ENCODE results near the gene TWIST2. TPM values are rescaled to one million over a fixed set of nuclear protein-coding genes. Genes with fewer than 3 reads are reported as not detected.
A peak's percentile ranks its signal among the peaks of the same experiment; 100 is the strongest.

Gene TWIST2
- total and polyA plus RNA-seq, 9 of the 15 experiments (the other 6 are each of a cell fraction or from before 2014, with no cell fraction given) = not detected

DNA sequence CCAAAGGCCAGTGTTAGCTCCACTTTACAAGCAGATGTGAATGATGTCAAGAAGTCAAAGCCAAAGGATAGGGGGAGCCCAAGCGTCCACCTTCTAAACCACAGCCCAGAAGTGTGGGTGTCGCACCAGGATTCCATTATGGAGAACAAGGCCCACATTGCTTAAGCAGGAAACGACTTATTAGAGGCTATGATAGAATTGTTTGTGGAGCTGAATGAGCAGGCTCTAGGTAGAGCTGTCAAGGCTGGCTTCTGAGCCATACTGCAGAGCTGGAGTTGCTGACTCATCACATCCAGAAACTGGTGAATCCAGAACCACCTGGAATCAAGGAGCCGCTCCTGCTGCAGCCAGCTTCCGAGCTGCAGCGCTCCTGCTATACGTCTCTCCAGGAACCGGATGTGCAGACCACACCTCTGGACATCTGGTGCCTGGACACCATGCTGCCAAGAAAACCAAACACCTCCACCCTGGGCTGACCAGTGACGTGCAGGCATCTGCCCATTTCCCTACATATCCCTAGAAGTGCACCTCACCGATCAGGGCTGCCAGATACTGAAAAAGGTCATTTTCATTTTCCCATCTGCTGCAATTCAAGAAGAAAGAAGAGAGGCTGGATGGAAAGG, 6.2 kb upstream of the TWIST2 start:
- DNase-seq (ENCODE audit: extremely low read depth in 1 of 4, low spot score in 3 of 4) (no peak), FAIRE-seq (no peak), ATAC-seq (no peak)
- Histone ChIP-seq H3K4me2 (ENCODE audit: insufficient read depth, low read length) (no peak overlapping the region), H3K9me1 (ENCODE audit: control insufficient read depth, insufficient read depth, low read length) (no peaks in the 10 kb centered on the region), H3K9ac (ENCODE audit: insufficient read depth in 1 of 2, low read depth in 2 of 2, low read length in 2 of 2) (no peak overlapping the region), H3K4me1 (replicated peaks in 1 of 2; ENCODE audit: control insufficient read depth in 2 of 2, insufficient read depth in 2 of 2, low read length in 2 of 2) (no peaks in the 10 kb centered on the region; a peak in 1 of 5 replicates), H2AFZ (ENCODE audit: low read depth, low read length) (no peak overlapping the region), H3K27me3 (ENCODE audit: control insufficient read depth in 2 of 2, insufficient read depth in 2 of 2, low read length in 2 of 2) (peaks cover 0 to 9% of the 10 kb centered on the region in 2 experiments; a peak in 2 of 5 replicates), H3K4me3 (no peak overlapping the region), H3K27ac (ENCODE audit: extremely low read depth, low read depth, low read length) (no peak overlapping the region), H3K36me3 (ENCODE audit: control insufficient read depth, insufficient read depth, low read length) (no peaks in the 10 kb centered on the region), H4K20me1 (replicated peaks; ENCODE audit: control insufficient read depth, insufficient read depth, low read length) (no peaks in the 10 kb centered on the region), H3K9me3 (replicated peaks; ENCODE audit: control insufficient read depth, insufficient read depth, low read depth, low read length) (no peaks in the 10 kb centered on the region), H3K79me2 (ENCODE audit: control insufficient read depth, insufficient read depth, low read length) (no peaks in the 10 kb centered on the region)
- intact Hi-C loops (cut with micrococcal nuclease) (no loop called here), in situ Hi-C loops (cut with MboI) (no loop called here)
- POLR2A ChIA-PET = no interaction called here
- WGBS (ENCODE audit: insufficient coverage, low coverage, missing lambda C conversion rate) = 0% methylated on average over 8 of the region's 10 CpGs
- CTCF ChIA-PET (ENCODE audit: low intra/inter-chr PET ratio) = interaction anchor here (0.7 kb wide), 1 partner anchor 45 kb away, joined by 3 read pairs; no protein-coding TSS in a partner anchor
- no TSS peak for BruUV-seq (replicated peaks)
- TF ChIP-seq MAFF (IDR thresholded peaks at IDR 0.05; ENCODE audit: low read length) (peak; percentile 59), ZNF146 (CRISPR knock-in tag; IDR thresholded peaks at IDR 0.05; ENCODE audit: unreplicated experiment) (no peak), POU5F1 (IDR thresholded peaks at IDR 0.05; ENCODE audit: borderline replicate concordance, low read depth, low read length, partially characterized antibody) (no peak), POLR2AphosphoS5 (IDR thresholded peaks at IDR 0.05; ENCODE audit: control insufficient read depth, insufficient read depth, low read depth, low read length) (no peak), POLR2AphosphoS2 (IDR thresholded peaks at IDR 0.05; ENCODE audit: low read length) (no peak), HDAC8 (tag; IDR thresholded peaks at IDR 0.05) (no peak), ZZZ3 (IDR thresholded peaks at IDR 0.05) (no peak), C11orf30 (IDR thresholded peaks at IDR 0.05; ENCODE audit: low read depth) (peak; percentile 63; the same call in 1 of the 2 replicates), TCF7L2 (IDR thresholded peaks at IDR 0.05; ENCODE audit: low read depth, low read length) (no peak), KDM5B (IDR thresholded peaks at IDR 0.05; ENCODE audit: insufficient replicate concordance, low read depth, low read length) (no peak), NFRKB (IDR thresholded peaks at IDR 0.05; ENCODE audit: low read depth) (no peak), ZFX (CRISPR knock-in tag; IDR thresholded peaks at IDR 0.05) (no peak), COPS2 (conservative IDR thresholded peaks at IDR 0.05) (no peak), TEAD1 (CRISPR knock-in tag; IDR thresholded peaks at IDR 0.05) (no peak), NCOR1 (IDR thresholded peaks at IDR 0.05) (no peak), HEY1 (CRISPR knock-in tag; IDR thresholded peaks at IDR 0.05; ENCODE audit: borderline replicate concordance) (no peak), L3MBTL2 (IDR thresholded peaks at IDR 0.05) (no peak), ZNF165 (CRISPR knock-in tag; IDR thresholded peaks at IDR 0.05; ENCODE audit: borderline replicate concordance) (no peak), LCOR (CRISPR knock-in tag; IDR thresholded peaks at IDR 0.05) (no peak), RAD51 (IDR thresholded peaks at IDR 0.05; ENCODE audit: borderline replicate concordance, low read depth) (no peak), KLF1 (tag; IDR thresholded peaks at IDR 0.05) (no peak), SLC30A9 (CRISPR knock-in tag; IDR thresholded peaks at IDR 0.05) (no peak)
- TF ChIP-seq, protein P1, sequence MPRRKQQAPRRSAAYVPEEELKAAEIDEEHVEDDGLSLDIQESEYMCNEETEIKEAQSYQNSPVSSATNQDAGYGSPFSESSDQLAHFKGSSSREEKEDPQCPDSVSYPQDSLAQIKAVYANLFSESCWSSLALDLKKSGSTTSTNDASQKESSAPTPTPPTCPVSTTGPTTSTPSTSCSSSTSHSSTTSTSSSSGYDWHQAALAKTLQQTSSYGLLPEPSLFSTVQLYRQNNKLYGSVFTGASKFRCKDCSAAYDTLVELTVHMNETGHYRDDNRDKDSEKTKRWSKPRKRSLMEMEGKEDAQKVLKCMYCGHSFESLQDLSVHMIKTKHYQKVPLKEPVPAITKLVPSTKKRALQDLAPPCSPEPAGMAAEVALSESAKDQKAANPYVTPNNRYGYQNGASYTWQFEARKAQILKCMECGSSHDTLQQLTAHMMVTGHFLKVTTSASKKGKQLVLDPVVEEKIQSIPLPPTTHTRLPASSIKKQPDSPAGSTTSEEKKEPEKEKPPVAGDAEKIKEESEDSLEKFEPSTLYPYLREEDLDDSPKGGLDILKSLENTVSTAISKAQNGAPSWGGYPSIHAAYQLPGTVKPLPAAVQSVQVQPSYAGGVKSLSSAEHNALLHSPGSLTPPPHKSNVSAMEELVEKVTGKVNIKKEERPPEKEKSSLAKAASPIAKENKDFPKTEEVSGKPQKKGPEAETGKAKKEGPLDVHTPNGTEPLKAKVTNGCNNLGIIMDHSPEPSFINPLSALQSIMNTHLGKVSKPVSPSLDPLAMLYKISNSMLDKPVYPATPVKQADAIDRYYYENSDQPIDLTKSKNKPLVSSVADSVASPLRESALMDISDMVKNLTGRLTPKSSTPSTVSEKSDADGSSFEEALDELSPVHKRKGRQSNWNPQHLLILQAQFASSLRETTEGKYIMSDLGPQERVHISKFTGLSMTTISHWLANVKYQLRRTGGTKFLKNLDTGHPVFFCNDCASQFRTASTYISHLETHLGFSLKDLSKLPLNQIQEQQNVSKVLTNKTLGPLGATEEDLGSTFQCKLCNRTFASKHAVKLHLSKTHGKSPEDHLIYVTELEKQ (CRISPR knock-in tag; IDR thresholded peaks at IDR 0.05) = no peak

All from K562 (cell line).